GM12872 (cell line): ENCODE results near the gene ZFP92.

Experiments
- TF ChIP-seq, protein P1 (sequence below): IDR thresholded peaks from 3 replicates; pipeline ENCODE4 v1.5.1; 2011; ENCODE audit warnings: low read depth, mild to moderate bottlenecking, low read length, moderate library complexity; ENCODE audit not compliant: insufficient read depth

The ZFP92 gene

DNA sequence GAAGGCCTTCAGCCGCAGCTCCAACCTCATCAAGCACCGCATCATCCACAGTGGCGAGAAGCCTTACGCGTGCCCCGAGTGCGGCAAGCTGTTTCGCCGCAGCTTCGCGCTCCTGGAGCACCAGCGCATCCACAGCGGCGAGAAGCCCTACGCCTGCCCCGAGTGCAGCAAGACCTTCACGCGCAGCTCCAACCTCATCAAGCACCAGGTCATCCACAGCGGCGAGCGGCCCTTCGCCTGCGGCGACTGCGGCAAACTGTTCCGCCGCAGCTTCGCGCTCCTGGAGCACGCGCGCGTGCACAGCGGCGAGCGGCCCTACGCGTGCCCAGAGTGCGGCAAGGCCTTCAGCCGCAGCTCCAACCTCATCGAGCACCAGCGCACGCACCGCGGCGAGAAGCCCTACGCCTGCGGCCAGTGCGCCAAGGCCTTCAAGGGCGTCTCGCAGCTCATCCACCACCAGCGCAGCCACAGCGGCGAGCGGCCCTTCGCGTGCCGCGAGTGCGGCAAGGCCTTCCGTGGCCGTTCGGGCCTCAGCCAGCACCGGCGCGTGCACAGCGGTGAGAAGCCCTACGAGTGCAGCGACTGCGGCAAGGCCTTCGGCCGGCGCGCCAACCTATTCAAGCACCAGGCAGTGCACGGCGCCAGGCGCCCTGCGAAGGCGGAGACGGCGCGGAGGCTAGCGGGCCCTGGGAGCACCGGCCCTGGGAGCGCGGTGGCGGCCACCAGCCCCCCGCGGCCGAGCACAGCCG is 9.8 kb downstream of the ZFP92 start:
- TF ChIP-seq, protein P1, sequence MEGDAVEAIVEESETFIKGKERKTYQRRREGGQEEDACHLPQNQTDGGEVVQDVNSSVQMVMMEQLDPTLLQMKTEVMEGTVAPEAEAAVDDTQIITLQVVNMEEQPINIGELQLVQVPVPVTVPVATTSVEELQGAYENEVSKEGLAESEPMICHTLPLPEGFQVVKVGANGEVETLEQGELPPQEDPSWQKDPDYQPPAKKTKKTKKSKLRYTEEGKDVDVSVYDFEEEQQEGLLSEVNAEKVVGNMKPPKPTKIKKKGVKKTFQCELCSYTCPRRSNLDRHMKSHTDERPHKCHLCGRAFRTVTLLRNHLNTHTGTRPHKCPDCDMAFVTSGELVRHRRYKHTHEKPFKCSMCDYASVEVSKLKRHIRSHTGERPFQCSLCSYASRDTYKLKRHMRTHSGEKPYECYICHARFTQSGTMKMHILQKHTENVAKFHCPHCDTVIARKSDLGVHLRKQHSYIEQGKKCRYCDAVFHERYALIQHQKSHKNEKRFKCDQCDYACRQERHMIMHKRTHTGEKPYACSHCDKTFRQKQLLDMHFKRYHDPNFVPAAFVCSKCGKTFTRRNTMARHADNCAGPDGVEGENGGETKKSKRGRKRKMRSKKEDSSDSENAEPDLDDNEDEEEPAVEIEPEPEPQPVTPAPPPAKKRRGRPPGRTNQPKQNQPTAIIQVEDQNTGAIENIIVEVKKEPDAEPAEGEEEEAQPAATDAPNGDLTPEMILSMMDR, result no peak

DNA sequence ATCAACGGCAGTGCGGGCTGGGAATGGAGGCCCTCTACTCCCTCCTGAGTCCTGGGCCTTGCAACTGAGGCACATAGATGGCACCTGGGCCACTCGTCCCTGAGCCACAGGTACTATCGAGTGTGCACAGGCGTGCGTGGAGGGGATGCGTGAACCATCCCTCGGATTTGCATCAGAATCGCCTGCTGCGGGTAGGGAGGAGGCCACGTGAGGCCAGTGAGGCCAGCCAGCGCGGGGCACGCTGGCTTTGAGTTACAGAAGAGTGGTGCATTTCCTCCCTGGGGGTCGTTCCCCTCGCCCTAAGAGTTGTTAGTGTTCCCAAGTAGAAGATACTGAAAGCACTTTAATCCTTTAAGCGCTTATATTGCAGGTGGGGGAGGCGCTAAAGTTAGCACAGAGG is 10.6 kb downstream of the ZFP92 start:
- TF ChIP-seq, protein P1, result no peak

DNA sequence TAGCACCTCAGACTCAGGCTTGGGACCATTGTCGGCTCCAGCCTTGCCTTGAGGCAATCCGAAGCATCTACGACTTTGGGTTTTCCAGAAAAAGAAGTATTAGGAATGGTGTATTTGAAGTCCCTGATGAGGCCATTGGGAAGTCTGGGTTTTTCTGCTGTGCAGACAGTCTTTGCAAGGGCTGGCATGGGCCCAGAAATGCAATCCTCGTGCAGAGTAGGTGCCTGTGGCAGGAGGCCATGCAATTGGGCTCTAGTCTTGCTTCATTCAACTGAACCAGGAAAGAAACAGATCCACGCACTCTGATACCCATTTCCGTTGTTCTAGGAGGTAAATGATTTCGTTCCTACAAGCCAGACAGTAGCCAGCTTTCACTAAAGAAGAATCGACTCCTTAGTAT is 12.4 kb downstream of the ZFP92 start:
- TF ChIP-seq, protein P1, result no peak

DNA sequence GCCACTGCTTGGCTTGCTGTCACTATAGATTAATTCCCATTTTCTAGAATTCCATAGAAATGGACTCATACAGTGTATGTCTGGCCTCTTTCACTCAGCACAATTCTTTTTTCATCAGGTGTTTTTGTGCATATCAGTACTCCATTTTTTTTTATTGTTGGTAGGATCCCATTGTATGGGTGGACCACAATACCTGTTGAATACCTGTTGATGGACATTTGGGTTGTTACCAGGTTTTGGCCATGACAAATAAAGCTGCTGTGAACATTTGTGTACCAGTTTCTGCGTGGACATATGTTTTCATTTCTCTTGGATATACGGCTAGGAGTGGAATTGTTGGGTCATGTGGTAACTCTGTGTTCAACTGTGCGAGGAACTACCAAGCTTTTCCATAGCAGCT is 14.9 kb downstream of the ZFP92 start:
- TF ChIP-seq, protein P1, result no peak

DNA sequence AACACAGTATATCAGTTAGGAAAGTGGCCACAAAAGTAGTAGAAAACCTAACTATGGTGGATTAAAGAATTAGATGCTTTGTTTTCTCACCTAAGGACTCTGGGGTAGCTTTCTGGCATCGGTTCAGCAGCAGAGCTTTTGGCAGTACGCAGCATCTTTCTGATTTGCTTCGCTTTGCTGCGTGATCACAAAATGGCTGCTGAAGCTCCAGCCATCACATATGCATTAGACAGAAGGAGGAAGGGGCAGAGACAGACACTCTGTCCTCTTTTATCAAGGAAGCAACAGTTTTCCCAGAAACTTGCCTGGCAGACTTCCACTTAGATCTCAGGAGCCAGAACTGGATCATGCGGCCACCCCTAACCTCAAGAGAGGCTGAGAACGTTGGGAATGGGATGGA is 19.5 kb downstream of the ZFP92 start:
- TF ChIP-seq, protein P1, result no peak

DNA sequence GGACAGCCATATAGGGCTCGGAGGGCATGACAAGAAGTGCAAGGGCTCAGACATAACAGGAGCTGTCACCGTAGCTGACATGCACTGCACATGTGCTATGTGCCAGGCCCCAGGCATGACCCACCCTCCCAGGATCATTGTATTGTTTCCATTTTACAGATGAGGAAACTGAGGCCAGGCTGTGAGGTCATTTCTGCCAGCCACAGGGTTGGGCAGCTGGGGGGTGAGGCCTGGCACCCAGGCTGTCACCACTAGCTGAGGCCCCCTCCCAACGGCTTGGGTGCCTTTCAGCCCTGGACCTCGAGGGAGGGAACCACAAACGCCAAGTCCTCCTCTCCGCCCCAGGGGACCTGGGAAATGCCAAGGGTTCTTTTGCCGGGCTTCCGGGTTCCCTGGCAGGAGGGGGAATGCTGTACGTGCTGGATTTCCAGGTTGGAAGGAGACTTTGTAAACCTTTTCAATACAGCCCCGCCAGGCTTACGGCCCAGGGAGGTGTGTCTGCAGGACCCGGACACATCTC is 21.9 kb downstream of the ZFP92 start:
- TF ChIP-seq, protein P1, result no peak

DNA sequence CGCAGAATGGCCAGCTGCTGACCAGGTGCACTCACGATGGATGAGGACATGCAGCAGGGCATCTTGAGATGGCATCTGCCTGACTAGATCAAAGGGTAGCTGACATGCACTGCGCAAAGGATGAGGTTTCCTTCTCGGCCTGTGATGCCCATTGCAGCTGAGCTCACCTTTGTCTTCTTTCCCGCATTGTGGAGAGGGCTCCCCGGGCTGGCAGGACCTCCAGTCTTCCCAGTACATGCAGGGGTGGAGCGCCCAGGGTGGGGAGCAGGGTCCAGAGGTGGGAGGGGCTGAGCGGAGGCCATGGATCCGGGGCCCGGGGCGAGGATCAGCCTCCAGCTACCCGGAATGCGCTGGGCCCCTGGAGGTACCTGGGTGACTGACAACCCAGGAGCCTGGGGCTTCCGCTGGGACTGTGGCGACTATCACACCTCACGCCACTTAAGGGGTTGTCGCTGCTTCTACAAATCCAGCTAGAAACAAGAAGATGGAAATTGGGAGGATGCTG is 22.6 kb downstream of the ZFP92 start:
- TF ChIP-seq, protein P1, result no peak
